ENCODE measurements around the gene DHX36. TPM values are rescaled to one million over a fixed set of nuclear protein-coding genes. Genes with fewer than 3 reads are reported as not detected.

The DHX36 gene
- total RNA-seq, 1 donor: 53.4 TPM

DNA sequence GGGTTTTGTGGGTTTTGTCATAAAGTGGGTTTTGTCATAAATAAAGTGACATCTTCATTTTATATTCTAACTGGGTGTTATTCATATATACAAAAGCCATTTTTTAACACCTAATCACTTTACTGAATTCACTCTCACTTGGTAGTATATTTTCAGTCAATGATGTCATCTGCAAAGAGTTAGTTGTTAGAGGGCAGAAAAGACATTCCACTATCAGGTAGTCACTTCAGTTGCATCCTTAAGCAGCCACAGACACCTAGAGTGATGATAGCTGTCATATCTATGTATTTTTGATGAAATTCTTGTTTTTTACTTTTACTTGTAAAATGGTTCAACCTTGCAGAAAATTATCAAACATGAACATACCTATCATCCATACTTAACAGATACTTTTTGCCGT lies 89.0 kb downstream of the DHX36 start:
- TF ChIP-seq CTCF (IDR thresholded peaks at IDR 0.05; ENCODE audit: insufficient read depth, low read length): no peak
- H3K4me3 ChIP-seq (ENCODE audit: low read depth, low read length): no peak overlapping the region
- DNase-seq (ENCODE audit: low read depth): no peak

- no peak for TF ChIP-seq CTCF (IDR thresholded peaks at IDR 0.05; ENCODE audit: insufficient read depth, low read length)
Observed at GRCh38 chr3:154229217-154229590, 95.1 kb downstream of the DHX36 start.

DNA sequence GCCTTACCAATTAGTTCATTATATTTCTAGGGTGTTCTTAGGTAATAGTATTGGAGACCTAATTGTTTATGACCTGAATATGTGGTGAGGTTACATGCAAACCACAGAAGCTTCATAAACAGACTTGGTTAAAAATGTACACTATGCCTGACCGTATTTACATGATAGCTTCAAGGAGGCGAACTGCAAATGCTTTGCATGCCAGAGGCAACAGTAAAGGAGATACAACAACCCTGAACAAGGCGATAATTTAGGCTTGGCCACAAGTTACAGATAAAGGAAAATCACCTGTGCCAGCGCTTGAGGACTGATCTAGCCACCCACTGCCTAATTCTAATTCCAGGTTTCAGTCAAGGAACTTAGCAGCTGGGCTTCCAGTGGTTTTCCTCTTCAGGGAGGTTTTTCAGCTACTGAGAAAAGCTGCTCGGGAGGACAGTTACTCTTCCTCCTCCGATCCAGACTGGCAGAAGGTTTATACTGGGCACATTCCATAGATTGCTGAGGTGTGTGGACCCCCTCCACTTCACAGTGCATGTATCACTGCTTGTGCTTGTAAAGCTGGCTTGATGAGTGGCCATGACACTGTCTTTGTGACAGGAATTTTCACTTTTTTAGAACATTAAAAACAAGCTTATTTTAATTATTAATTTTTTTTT lies 95.6 kb downstream of the DHX36 start:
- no peak for TF ChIP-seq CTCF (IDR thresholded peaks at IDR 0.05; ENCODE audit: insufficient read depth, low read length)
- no peak for DNase-seq (ENCODE audit: low read depth)

More at GRCh38 chr3:154229217-154229590, 95.1 kb downstream of the DHX36 start:
- no peak for DNase-seq (ENCODE audit: low read depth)
- no peak overlapping the region for H3K4me3 ChIP-seq (ENCODE audit: low read depth, low read length)

GRCh38 chr3:154227531-154227930 lies 96.8 kb downstream of the DHX36 start:
- no peak for DNase-seq (ENCODE audit: low read depth)
- no peak for TF ChIP-seq CTCF (IDR thresholded peaks at IDR 0.05; ENCODE audit: insufficient read depth, low read length)
- no peak overlapping the region for H3K4me3 ChIP-seq (ENCODE audit: low read depth, low read length)

More for the DNA sequence above, 95.6 kb downstream of the DHX36 start:
- H3K4me3 ChIP-seq (ENCODE audit: low read depth, low read length): no peak overlapping the region

- no peak overlapping the region for H3K4me3 ChIP-seq (ENCODE audit: low read depth, low read length)
- no peak for TF ChIP-seq CTCF (IDR thresholded peaks at IDR 0.05; ENCODE audit: insufficient read depth, low read length)
- DNase-seq (ENCODE audit: low read depth): no peak
Observed at GRCh38 chr3:154225536-154225935, 98.8 kb downstream of the DHX36 start.

- TF ChIP-seq CTCF (IDR thresholded peaks at IDR 0.05; ENCODE audit: insufficient read depth, low read length): no peak
- peak; percentile 26 for DNase-seq (ENCODE audit: low read depth)
Observed at GRCh38 chr3:154224866-154225265, 99.4 kb downstream of the DHX36 start.

GRCh38 chr3:154224366-154224765 lies 99.9 kb downstream of the DHX36 start:
- TF ChIP-seq CTCF (IDR thresholded peaks at IDR 0.05; ENCODE audit: insufficient read depth, low read length): no peak
- H3K4me3 ChIP-seq (ENCODE audit: low read depth, low read length): no peak overlapping the region
- no peak for DNase-seq (ENCODE audit: low read depth)

More at GRCh38 chr3:154224866-154225265, 99.4 kb downstream of the DHX36 start:
- no peak overlapping the region for H3K4me3 ChIP-seq (ENCODE audit: low read depth, low read length)

Data from fibroblast of the aortic adventitia (primary cell).